ENCODE data around the gene DHX8.

DNA sequence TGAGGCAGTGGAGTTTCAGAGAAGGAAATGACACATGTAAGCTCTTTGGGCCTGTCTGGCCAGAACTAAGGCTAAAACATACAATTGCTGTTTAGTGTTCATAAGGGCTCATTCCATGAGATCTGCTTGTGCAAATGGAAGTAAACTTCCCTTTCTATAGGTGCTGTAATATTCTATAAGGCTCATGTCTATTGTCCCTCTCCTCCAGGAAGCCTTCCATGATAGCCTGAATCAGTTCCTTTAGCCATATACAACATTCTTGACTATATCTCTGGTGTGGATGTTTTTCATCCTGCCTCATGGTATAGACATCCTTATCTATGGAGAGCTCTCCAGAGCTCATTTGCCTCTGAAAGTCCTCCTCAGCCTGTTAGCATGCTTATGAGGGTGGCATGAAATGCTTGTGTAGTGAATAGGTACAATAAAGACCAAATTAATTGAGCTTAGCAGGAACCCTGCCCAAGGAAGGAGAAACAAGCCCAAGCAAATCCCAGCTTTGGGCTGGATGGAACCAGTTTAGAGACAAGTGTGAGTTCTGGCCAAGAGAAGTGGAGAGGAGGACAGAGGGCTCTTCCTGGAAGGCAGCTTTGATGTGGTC is 64.0 kb downstream of the DHX8 start:
- TF ChIP-seq, protein P1, sequence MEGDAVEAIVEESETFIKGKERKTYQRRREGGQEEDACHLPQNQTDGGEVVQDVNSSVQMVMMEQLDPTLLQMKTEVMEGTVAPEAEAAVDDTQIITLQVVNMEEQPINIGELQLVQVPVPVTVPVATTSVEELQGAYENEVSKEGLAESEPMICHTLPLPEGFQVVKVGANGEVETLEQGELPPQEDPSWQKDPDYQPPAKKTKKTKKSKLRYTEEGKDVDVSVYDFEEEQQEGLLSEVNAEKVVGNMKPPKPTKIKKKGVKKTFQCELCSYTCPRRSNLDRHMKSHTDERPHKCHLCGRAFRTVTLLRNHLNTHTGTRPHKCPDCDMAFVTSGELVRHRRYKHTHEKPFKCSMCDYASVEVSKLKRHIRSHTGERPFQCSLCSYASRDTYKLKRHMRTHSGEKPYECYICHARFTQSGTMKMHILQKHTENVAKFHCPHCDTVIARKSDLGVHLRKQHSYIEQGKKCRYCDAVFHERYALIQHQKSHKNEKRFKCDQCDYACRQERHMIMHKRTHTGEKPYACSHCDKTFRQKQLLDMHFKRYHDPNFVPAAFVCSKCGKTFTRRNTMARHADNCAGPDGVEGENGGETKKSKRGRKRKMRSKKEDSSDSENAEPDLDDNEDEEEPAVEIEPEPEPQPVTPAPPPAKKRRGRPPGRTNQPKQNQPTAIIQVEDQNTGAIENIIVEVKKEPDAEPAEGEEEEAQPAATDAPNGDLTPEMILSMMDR (IDR thresholded peaks at IDR 0.05; ENCODE audit: low read depth, low read length, poor library complexity, severe bottlenecking), result no peak
- no peak for TF ChIP-seq EZH2phosphoT487 (IDR thresholded peaks at IDR 0.05; ENCODE audit: borderline replicate concordance, low read length)
